ENCODE results near the gene ST6GALNAC6.

GRCh38 chr9:127878652-127879390 lies 20.6 kb downstream of the ST6GALNAC6 start:
- no peak for TF ChIP-seq TAF1 (IDR thresholded peaks at IDR 0.05; ENCODE audit: borderline replicate concordance, insufficient read depth, low read length)
- TF ChIP-seq POLR2AphosphoS5 (IDR thresholded peaks at IDR 0.05; ENCODE audit: low read depth, low read length), result no peak
- TF ChIP-seq SIN3A (IDR thresholded peaks at IDR 0.05; ENCODE audit: borderline replicate concordance, insufficient read depth, low read length), result no peak
- TF ChIP-seq, protein P1, sequence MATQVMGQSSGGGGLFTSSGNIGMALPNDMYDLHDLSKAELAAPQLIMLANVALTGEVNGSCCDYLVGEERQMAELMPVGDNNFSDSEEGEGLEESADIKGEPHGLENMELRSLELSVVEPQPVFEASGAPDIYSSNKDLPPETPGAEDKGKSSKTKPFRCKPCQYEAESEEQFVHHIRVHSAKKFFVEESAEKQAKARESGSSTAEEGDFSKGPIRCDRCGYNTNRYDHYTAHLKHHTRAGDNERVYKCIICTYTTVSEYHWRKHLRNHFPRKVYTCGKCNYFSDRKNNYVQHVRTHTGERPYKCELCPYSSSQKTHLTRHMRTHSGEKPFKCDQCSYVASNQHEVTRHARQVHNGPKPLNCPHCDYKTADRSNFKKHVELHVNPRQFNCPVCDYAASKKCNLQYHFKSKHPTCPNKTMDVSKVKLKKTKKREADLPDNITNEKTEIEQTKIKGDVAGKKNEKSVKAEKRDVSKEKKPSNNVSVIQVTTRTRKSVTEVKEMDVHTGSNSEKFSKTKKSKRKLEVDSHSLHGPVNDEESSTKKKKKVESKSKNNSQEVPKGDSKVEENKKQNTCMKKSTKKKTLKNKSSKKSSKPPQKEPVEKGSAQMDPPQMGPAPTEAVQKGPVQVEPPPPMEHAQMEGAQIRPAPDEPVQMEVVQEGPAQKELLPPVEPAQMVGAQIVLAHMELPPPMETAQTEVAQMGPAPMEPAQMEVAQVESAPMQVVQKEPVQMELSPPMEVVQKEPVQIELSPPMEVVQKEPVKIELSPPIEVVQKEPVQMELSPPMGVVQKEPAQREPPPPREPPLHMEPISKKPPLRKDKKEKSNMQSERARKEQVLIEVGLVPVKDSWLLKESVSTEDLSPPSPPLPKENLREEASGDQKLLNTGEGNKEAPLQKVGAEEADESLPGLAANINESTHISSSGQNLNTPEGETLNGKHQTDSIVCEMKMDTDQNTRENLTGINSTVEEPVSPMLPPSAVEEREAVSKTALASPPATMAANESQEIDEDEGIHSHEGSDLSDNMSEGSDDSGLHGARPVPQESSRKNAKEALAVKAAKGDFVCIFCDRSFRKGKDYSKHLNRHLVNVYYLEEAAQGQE (IDR thresholded peaks at IDR 0.05; ENCODE audit: insufficient read depth in 1 of 2, low read depth in 2 of 2, low read length in 2 of 2), result no peak
- TF ChIP-seq FOXP2 (optimal IDR thresholded peaks at IDR 0.05; ENCODE audit: borderline replicate concordance, extremely low read depth, extremely low read length, insufficient read depth), result no peak
